Measurements from ENCODE around the gene MAX. TPM values are rescaled to one million over a fixed set of nuclear protein-coding genes. Genes with fewer than 3 reads are reported as not detected.

Gene MAX
- total RNA-seq, 1 experiment from 2014 or later = 83.6 TPM

GRCh38 chr14:65137648-65138307 is 35.5 kb upstream of the MAX start:
- BruUV-seq (replicated peaks) = no TSS peak
- no peak for TF ChIP-seq CTCF (IDR thresholded peaks at IDR 0.05; ENCODE audit: unreplicated experiment)
- Mint-ChIP-seq H3K4me1 (ENCODE audit: low read depth, unreplicated experiment) (peaks cover 16% of the 10 kb centered on the region), H3K4me3 (ENCODE audit: low read depth, unreplicated experiment) (no peak overlapping the region), H3K9me3 (ENCODE audit: low read depth, unreplicated experiment) (no peaks in the 10 kb centered on the region), H3K27ac (ENCODE audit: unreplicated experiment) (no peak overlapping the region), H3K27me3 (ENCODE audit: unreplicated experiment) (no peaks in the 10 kb centered on the region), H3K36me3 (ENCODE audit: insufficient read depth, unreplicated experiment) (no peaks in the 10 kb centered on the region)
- intact Hi-C loops (cut with micrococcal nuclease; ENCODE audit: unreplicated experiment) = no loop called here
- no peak for DNase-seq
- CTCF ChIA-PET = interaction anchor here (0.7 kb wide), 1 partner anchor 20 kb away, joined by 3 read pairs; no protein-coding TSS in a partner anchor

- CTCF ChIA-PET = interaction anchor here (0.5 to 0.7 kb wide), 2 partner anchors 14 to 19 kb away, joined by 5 to 8 read pairs; no protein-coding TSS in a partner anchor
- Mint-ChIP-seq H3K4me1 (ENCODE audit: low read depth, unreplicated experiment) (peaks cover 16% of the 10 kb centered on the region), H3K27ac (ENCODE audit: unreplicated experiment) (peak overlapping the region; percentile 10), H3K4me3 (ENCODE audit: low read depth, unreplicated experiment) (peak overlapping the region; percentile 10), H3K27me3 (ENCODE audit: unreplicated experiment) (no peaks in the 10 kb centered on the region), H3K9me3 (ENCODE audit: low read depth, unreplicated experiment) (no peaks in the 10 kb centered on the region), H3K36me3 (ENCODE audit: insufficient read depth, unreplicated experiment) (no peaks in the 10 kb centered on the region)
- peak; percentile 32 for DNase-seq
- no TSS peak for BruUV-seq (replicated peaks)
- intact Hi-C loops (cut with micrococcal nuclease; ENCODE audit: unreplicated experiment) = no loop called here
- no peak for TF ChIP-seq CTCF (IDR thresholded peaks at IDR 0.05; ENCODE audit: unreplicated experiment)
Observed at GRCh38 chr14:65134651-65135579, 32.6 kb upstream of the MAX start.

GRCh38 chr14:65132855-65133254 is 30.5 kb upstream of the MAX start:
- no TSS peak for BruUV-seq (replicated peaks)
- H3K27me3 Mint-ChIP-seq (ENCODE audit: unreplicated experiment) = no peaks in the 10 kb centered on the region
- H3K9me3 Mint-ChIP-seq (ENCODE audit: low read depth, unreplicated experiment) = no peaks in the 10 kb centered on the region
- CTCF ChIA-PET = no interaction called here
- no peak for TF ChIP-seq CTCF (IDR thresholded peaks at IDR 0.05; ENCODE audit: unreplicated experiment)
- peaks cover 16% of the 10 kb centered on the region for H3K4me1 Mint-ChIP-seq (ENCODE audit: low read depth, unreplicated experiment)
- no peak overlapping the region for H3K27ac Mint-ChIP-seq (ENCODE audit: unreplicated experiment)
- no peak for DNase-seq
- H3K4me3 Mint-ChIP-seq (ENCODE audit: low read depth, unreplicated experiment) = no peak overlapping the region
- H3K36me3 Mint-ChIP-seq (ENCODE audit: insufficient read depth, unreplicated experiment) = no peaks in the 10 kb centered on the region
- intact Hi-C loops (cut with micrococcal nuclease; ENCODE audit: unreplicated experiment) = no loop called here

GRCh38 chr14:65131301-65131701 is 29.0 kb upstream of the MAX start:
- Mint-ChIP-seq H3K4me1 (ENCODE audit: low read depth, unreplicated experiment) (peaks cover 16% of the 10 kb centered on the region), H3K27me3 (ENCODE audit: unreplicated experiment) (no peaks in the 10 kb centered on the region), H3K9me3 (ENCODE audit: low read depth, unreplicated experiment) (no peaks in the 10 kb centered on the region), H3K36me3 (ENCODE audit: insufficient read depth, unreplicated experiment) (no peaks in the 10 kb centered on the region), H3K4me3 (ENCODE audit: low read depth, unreplicated experiment) (no peak overlapping the region), H3K27ac (ENCODE audit: unreplicated experiment) (peak overlapping the region; percentile 81)
- CTCF ChIA-PET = interaction anchor here (0.7 kb wide), 1 partner anchor 744 kb away, joined by 3 read pairs; no protein-coding TSS in a partner anchor
- DNase-seq = peak; percentile 52
- intact Hi-C loops (cut with micrococcal nuclease; ENCODE audit: unreplicated experiment) = no loop called here
- BruUV-seq (replicated peaks) = no TSS peak
- TF ChIP-seq CTCF (IDR thresholded peaks at IDR 0.05; ENCODE audit: unreplicated experiment) = no peak
